Left ventricle myocardium inferior (tissue), 1 donor: ENCODE results near the gene CCDC183. TPM values are rescaled to one million over a fixed set of nuclear protein-coding genes. Genes with fewer than 3 reads are reported as not detected.

Experiments used
- DNase-seq: peaks from one replicate; pipeline ENCODE4 v3.0.0-alpha.2; 2020
- H3K27ac ChIP-seq: fragments of 200-600 bp; replicated peaks from 2 replicates; pipeline ENCODE4 v1.8.0; 2021
- H3K27me3 ChIP-seq: fragments of 200-600 bp; 2 replicates; pipeline ENCODE4 v1.8.0; 2021; ENCODE audit warnings: low read depth
- H3K36me3 ChIP-seq: fragments of 200-600 bp; 2 replicates; pipeline ENCODE4 v1.8.0; 2021
- H3K4me1 ChIP-seq: fragments of 200-600 bp; 2 replicates; pipeline ENCODE4 v1.8.0; 2021
- H3K4me3 ChIP-seq: fragments of 200-600 bp; 2 replicates; pipeline ENCODE4 v1.8.0; 2021; ENCODE audit warnings: mild to moderate bottlenecking, moderate library complexity
- H3K9me3 ChIP-seq: fragments of 200-600 bp; replicated peaks from 2 replicates; pipeline ENCODE4 v1.8.0; 2021
- CTCF ChIP-seq: fragments of 200-600 bp; IDR thresholded peaks from 2 replicates; pipeline ENCODE4 v1.8.0; 2021; ENCODE audit warnings: antibody characterized with exemption, mild to moderate bottlenecking, borderline replicate concordance
- intact Hi-C: fragments of 100-400 bp; cut with micrococcal nuclease; formaldehyde crosslinking; loops from one replicate; pipeline ENCODE4 v1.11.0; 2022
- total RNA-seq: library from RNA; stranded (reverse); fragmentation: NEBNext Ultra II Directional; extraction: Animal tissue kit (Norgen Biotek cat#: 25700); gene quantifications from one replicate; pipeline ENCODE4 v1.2.1, GENCODE V29; 2021
- donor health status: DM: no; HTN: yes; CAD: no; lungs with severe emphysema.

CCDC183 gene
- total RNA-seq, 1 donor from 2014 or later, result 2.1 TPM

- H3K9me3 ChIP-seq, result no peaks in the 10 kb centered on the region
- no peak overlapping the region for H3K4me3 ChIP-seq
- TF ChIP-seq CTCF, result no peak
- peaks cover 41% of the 10 kb centered on the region for H3K4me1 ChIP-seq
- no peak overlapping the region for H3K27ac ChIP-seq
- intact Hi-C loops, result no loop called here
- peaks cover 28% of the 10 kb centered on the region for H3K27me3 ChIP-seq
- DNase-seq, result no peak
- H3K36me3 ChIP-seq, result no peaks in the 10 kb centered on the region
Measured at GRCh38 chr9:136761545-136761981, 34.6 kb upstream of the CCDC183 start.

GRCh38 chr9:136762221-136762691, 33.9 kb upstream of the CCDC183 start:
- H3K27ac ChIP-seq, result no peak overlapping the region

GRCh38 chr9:136762915-136763648, 33.1 kb upstream of the CCDC183 start:
- no peaks in the 10 kb centered on the region for H3K36me3 ChIP-seq
- H3K4me1 ChIP-seq, result peaks cover 41% of the 10 kb centered on the region
- H3K9me3 ChIP-seq, result no peaks in the 10 kb centered on the region
- peak; percentile 54 for DNase-seq
- H3K27ac ChIP-seq, result no peak overlapping the region
- intact Hi-C loops, result no loop called here
- no peak overlapping the region for H3K4me3 ChIP-seq
- peaks cover 39% of the 10 kb centered on the region for H3K27me3 ChIP-seq
- TF ChIP-seq CTCF, result no peak

More at GRCh38 chr9:136762221-136762691, 33.9 kb upstream of the CCDC183 start:
- Histone ChIP-seq H3K9me3 (no peaks in the 10 kb centered on the region), H3K36me3 (no peaks in the 10 kb centered on the region), H3K4me3 (no peak overlapping the region), H3K4me1 (peaks cover 41% of the 10 kb centered on the region), H3K27me3 (peaks cover 31% of the 10 kb centered on the region)
- DNase-seq, result no peak
- TF ChIP-seq CTCF, result no peak
- intact Hi-C loops, result no loop called here

- peak overlapping the region; percentile 63 for H3K27ac ChIP-seq
- intact Hi-C loops, result no loop called here
- peaks cover 41% of the 10 kb centered on the region for H3K4me1 ChIP-seq
- no peaks in the 10 kb centered on the region for H3K36me3 ChIP-seq
- H3K9me3 ChIP-seq, result no peaks in the 10 kb centered on the region
- H3K4me3 ChIP-seq, result no peak overlapping the region
- H3K27me3 ChIP-seq, result peaks cover 41% of the 10 kb centered on the region
- TF ChIP-seq CTCF, result no peak
- no peak for DNase-seq
Measured at GRCh38 chr9:136763649-136764035, 32.5 kb upstream of the CCDC183 start.

GRCh38 chr9:136764301-136764891, 31.7 kb upstream of the CCDC183 start, which contains the start of gene LCN15:
TSS of gene LCN15 (minus strand) at chr9:136764518. CDS start at chr9:136764488, 30 bp downstream.
- peak within 1 kb of the TSS; percentile 63 for H3K27ac ChIP-seq
- H3K4me3 ChIP-seq, result no peak within 1 kb of the TSS
- no peak for TF ChIP-seq CTCF
- no peak for DNase-seq
- no peaks in the 10 kb centered on the region for H3K9me3 ChIP-seq
- no peaks in the 10 kb centered on the region for H3K36me3 ChIP-seq
- H3K4me1 ChIP-seq, result peaks cover 41% of the 10 kb centered on the region
- H3K27me3 ChIP-seq, result peaks cover 41% of the 10 kb centered on the region
- intact Hi-C loops, result no loop called here
